Measurements from ENCODE around the gene LPIN3. TPM values are rescaled to one million over a fixed set of nuclear protein-coding genes. Genes with fewer than 3 reads are reported as not detected.

LPIN3 gene
- total RNA-seq, 2 donors from 2014 or later: 28.7 to 29.6 TPM

- Histone ChIP-seq H3K27ac (no peak overlapping the region), H3K27me3 (replicated peaks; ENCODE audit: insufficient read depth) (no peaks in the 10 kb centered on the region), H3K4me3 (no peak overlapping the region), H3K36me3 (peaks cover 5% of the 10 kb centered on the region), H3K4me1 (ENCODE audit: control insufficient read depth in 1 of 2, low read depth in 2 of 2) (peaks cover 4 to 9% of the 10 kb centered on the region in 2 donors), H3K9me3 (no peaks in the 10 kb centered on the region)
- TF ChIP-seq, protein P1, sequence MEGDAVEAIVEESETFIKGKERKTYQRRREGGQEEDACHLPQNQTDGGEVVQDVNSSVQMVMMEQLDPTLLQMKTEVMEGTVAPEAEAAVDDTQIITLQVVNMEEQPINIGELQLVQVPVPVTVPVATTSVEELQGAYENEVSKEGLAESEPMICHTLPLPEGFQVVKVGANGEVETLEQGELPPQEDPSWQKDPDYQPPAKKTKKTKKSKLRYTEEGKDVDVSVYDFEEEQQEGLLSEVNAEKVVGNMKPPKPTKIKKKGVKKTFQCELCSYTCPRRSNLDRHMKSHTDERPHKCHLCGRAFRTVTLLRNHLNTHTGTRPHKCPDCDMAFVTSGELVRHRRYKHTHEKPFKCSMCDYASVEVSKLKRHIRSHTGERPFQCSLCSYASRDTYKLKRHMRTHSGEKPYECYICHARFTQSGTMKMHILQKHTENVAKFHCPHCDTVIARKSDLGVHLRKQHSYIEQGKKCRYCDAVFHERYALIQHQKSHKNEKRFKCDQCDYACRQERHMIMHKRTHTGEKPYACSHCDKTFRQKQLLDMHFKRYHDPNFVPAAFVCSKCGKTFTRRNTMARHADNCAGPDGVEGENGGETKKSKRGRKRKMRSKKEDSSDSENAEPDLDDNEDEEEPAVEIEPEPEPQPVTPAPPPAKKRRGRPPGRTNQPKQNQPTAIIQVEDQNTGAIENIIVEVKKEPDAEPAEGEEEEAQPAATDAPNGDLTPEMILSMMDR (IDR thresholded peaks at IDR 0.05): no peak
- DNase-seq (ENCODE audit: low spot score) (no peak), ATAC-seq (ENCODE audit: insufficient number of reproducible peaks, low FRiP score, low read depth) (no peak)
Observed at GRCh38 chr20:41360831-41361756, 20.5 kb downstream of the LPIN3 start.

- H3K4me3 ChIP-seq: no peak overlapping the region
- ATAC-seq (ENCODE audit: insufficient number of reproducible peaks, low FRiP score, low read depth) (no peak), DNase-seq (ENCODE audit: low spot score) (no peak)
- H3K9me3 ChIP-seq: no peaks in the 10 kb centered on the region
- peaks cover 4% of the 10 kb centered on the region for H3K36me3 ChIP-seq
- no peak overlapping the region for H3K27ac ChIP-seq
- peaks cover 4 to 11% of the 10 kb centered on the region in 2 donors for H3K4me1 ChIP-seq (ENCODE audit: control insufficient read depth in 1 of 2, low read depth in 2 of 2)
- TF ChIP-seq, protein P1 (IDR thresholded peaks at IDR 0.05): no peak
- no peaks in the 10 kb centered on the region for H3K27me3 ChIP-seq (replicated peaks; ENCODE audit: insufficient read depth)
Observed at GRCh38 chr20:41361757-41362747, 21.4 kb downstream of the LPIN3 start.

DNA sequence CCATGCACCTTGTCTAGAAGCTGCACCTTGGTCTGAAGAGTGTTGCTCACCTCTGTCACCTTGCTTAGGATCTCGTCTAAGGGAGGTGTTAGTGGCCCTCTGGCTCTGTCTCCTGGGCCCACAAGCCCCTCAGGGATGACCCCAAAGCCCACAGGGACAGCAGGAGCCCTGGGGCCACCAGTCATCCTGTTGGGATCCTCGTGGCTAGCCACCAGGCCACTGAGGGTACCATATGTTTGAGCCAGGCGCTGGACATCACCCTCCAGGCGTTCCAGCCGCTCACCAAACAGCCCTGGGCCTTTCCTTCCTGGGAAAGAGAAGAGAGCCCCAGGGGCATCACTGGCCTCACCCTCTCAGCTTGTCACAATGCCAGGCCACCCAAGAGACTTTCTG, 22.1 kb downstream of the LPIN3 start:
- peaks cover 4 to 11% of the 10 kb centered on the region in 2 donors for H3K4me1 ChIP-seq (ENCODE audit: control insufficient read depth in 1 of 2, low read depth in 2 of 2)
- H3K9me3 ChIP-seq: no peaks in the 10 kb centered on the region
- no peak overlapping the region for H3K4me3 ChIP-seq
- H3K27ac ChIP-seq: no peak overlapping the region
- H3K27me3 ChIP-seq (replicated peaks; ENCODE audit: insufficient read depth): no peaks in the 10 kb centered on the region
- TF ChIP-seq, protein P1 (IDR thresholded peaks at IDR 0.05): no peak
- ATAC-seq (ENCODE audit: insufficient number of reproducible peaks, low FRiP score, low read depth): no peak
- H3K36me3 ChIP-seq: peaks cover 4% of the 10 kb centered on the region
- no peak for DNase-seq (ENCODE audit: low spot score)

DNA sequence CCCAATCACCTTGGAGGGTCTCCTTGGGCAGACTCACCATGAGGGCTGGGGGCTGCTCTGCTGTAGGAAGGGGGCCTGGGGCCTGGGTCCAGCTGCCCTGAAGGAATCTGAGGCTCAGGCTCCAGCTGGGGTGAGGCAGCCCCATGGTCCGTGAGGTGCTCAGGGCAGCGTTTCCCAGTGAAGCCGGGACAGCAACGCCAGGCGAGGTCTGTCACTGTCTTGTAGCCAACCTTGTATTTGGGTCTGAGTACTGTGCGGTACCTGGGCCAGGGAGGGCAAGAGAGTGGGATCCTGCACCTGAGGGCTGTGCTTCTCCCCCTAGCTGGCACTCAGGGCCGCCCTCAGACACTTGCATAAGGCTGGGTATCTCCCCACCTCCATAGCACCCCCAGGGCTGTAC, 23.0 kb downstream of the LPIN3 start:
- no peak for ATAC-seq (ENCODE audit: insufficient number of reproducible peaks, low FRiP score, low read depth)
- no peaks in the 10 kb centered on the region for H3K27me3 ChIP-seq (replicated peaks; ENCODE audit: insufficient read depth)
- no peak overlapping the region for H3K4me3 ChIP-seq
- TF ChIP-seq, protein P1 (IDR thresholded peaks at IDR 0.05): no peak
- H3K36me3 ChIP-seq: peaks cover 2% of the 10 kb centered on the region
- no peaks in the 10 kb centered on the region for H3K9me3 ChIP-seq
- no peak for DNase-seq (ENCODE audit: low spot score)
- H3K4me1 ChIP-seq (ENCODE audit: control insufficient read depth in 1 of 2, low read depth in 2 of 2): peaks cover 4 to 11% of the 10 kb centered on the region in 2 donors
- H3K27ac ChIP-seq: no peak overlapping the region

All from thoracic aorta (tissue), 2 donors.